Coronary artery (tissue), 2 donors: Measurements from ENCODE around the gene RPS6KA2.

Experiments
- DNase-seq: peaks from one replicate; pipeline ENCODE4 v3.0.0-alpha.2; 2017; ENCODE audit warnings: low spot score
- H3K27ac ChIP-seq, 2 donors: fragments of 200-600 bp; sonication (generic); one replicate each; pipeline ENCODE4 v1.5.1; 2016 to 2019
- H3K4me3 ChIP-seq: fragments of 200-600 bp; sonication (generic); 2 replicates; pipeline ENCODE4 v1.5.1; 2016; ENCODE audit warnings: mild to moderate bottlenecking, moderate library complexity
- CTCF ChIP-seq: fragments of 200-600 bp; sonication (generic); IDR thresholded peaks from one replicate; pipeline ENCODE4 v1.5.1; 2019; ENCODE audit warnings: antibody characterized with exemption

RPS6KA2 gene

GRCh38 chr6:166627033-166627874, at the start of gene RPS6KA2:
RPS6KA2 (minus strand) TSS chr6:166627251; CDS start chr6:166627019, 232 bp downstream.
- no peak for TF ChIP-seq CTCF

GRCh38 chr6:166676270-166676860, 49.3 kb upstream of the RPS6KA2 start:
- H3K27ac ChIP-seq: no peak overlapping the region
- TF ChIP-seq CTCF: no peak
- H3K4me3 ChIP-seq: no peak overlapping the region
- DNase-seq: no peak

More at GRCh38 chr6:166627033-166627874, at the start of gene RPS6KA2:
- H3K4me3 ChIP-seq: peak within 1 kb of the TSS; percentile 94
- DNase-seq: peak; percentile 100
- peak within 1 kb of the TSS; percentile 84 to 86 for H3K27ac ChIP-seq

- DNase-seq: no peak
- no peak overlapping the region for H3K4me3 ChIP-seq
- TF ChIP-seq CTCF: no peak
- H3K27ac ChIP-seq: no peak overlapping the region
Observed at GRCh38 chr6:166675736-166676135, 48.7 kb upstream of the RPS6KA2 start.

- Histone ChIP-seq H3K4me3 (no peak overlapping the region), H3K27ac (no peak overlapping the region)
- no peak for TF ChIP-seq CTCF
- DNase-seq: no peak
Observed at GRCh38 chr6:166673309-166673708, 46.3 kb upstream of the RPS6KA2 start.

GRCh38 chr6:166672624-166673206, 45.7 kb upstream of the RPS6KA2 start:
- no peak for DNase-seq
- Histone ChIP-seq H3K27ac (no peak overlapping the region), H3K4me3 (no peak overlapping the region)
- no peak for TF ChIP-seq CTCF

- Histone ChIP-seq H3K27ac (no peak overlapping the region), H3K4me3 (no peak overlapping the region)
- no peak for TF ChIP-seq CTCF
- no peak for DNase-seq
Observed at GRCh38 chr6:166672146-166672545, 45.1 kb upstream of the RPS6KA2 start.
